Measurements from ENCODE around the gene OPCML. TPM values are rescaled to one million over a fixed set of nuclear protein-coding genes. Genes with fewer than 3 reads are reported as not detected.

OPCML gene
- total and polyA plus RNA-seq, 2 of the 13 experiments (the other 11 are each of a cell fraction or from before 2014, with no cell fraction given) = not detected

DNA sequence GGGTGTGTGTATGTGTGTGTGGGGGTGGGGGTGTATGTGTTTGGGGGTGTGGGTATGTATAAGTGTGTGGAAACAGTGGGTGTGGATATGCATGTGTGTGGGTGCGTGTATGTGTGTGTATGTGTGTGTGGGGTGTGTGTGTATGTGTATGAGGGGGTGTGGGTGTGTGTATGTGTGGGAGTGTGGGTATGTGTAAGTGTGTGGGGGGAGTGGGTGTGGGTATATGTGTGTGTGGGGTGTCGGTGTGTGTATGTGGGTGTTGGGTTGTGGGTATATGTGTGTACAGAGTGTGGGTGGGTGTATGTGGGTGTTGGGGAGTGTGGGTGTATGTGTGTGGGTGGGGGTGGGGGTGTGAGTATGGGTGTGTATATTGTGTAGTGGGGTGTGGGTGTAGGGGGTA, 206.0 kb downstream of the OPCML start:
- in situ Hi-C loops (cut with HindIII; ENCODE audit: extremely low pct_ligation_motif_present, low pct_unique_long_range_greater_than_20kb) (no loop called here), intact Hi-C loops (cut with micrococcal nuclease; ENCODE audit: unreplicated experiment) (no loop called here)
- Histone ChIP-seq H3K36me3 (replicated peaks in 1 of 2; ENCODE audit: control insufficient read depth in 1 of 2, insufficient read depth in 2 of 2, low read length in 2 of 2) (no peaks in the 10 kb centered on the region), H3K27me3 (ENCODE audit: control insufficient read depth in 1 of 2, insufficient read depth in 2 of 2, low read length in 2 of 2) (no peaks in the 10 kb centered on the region), H3K9ac (ENCODE audit: insufficient read depth, low read depth, low read length) (no peak overlapping the region), H3K4me1 (ENCODE audit: insufficient read depth, low read length) (no peaks in the 10 kb centered on the region), H3K4me2 (ENCODE audit: low read depth, low read length) (no peak overlapping the region), H4K20me1 (ENCODE audit: insufficient read depth, low read length) (no peaks in the 10 kb centered on the region), H3K79me2 (ENCODE audit: insufficient read depth, low read length) (no peaks in the 10 kb centered on the region), H3K27ac (ENCODE audit: extremely low read length, insufficient read depth, low read length) (no peak overlapping the region), H2AFZ (ENCODE audit: low read length) (no peak overlapping the region), H3K4me3 (replicated peaks in 1 of 3; ENCODE audit: insufficient read depth in 1 of 3, low read depth in 2 of 3, low read length in 3 of 3) (no peak overlapping the region), H3K9me3 (ENCODE audit: low read length) (no peaks in the 10 kb centered on the region)
- ATAC-seq (no peak), DNase-seq (ENCODE audit: low spot score) (no peak), FAIRE-seq (no peak)
- BruUV-seq (replicated peaks) = no TSS peak
- POLR2A ChIA-PET = no interaction called here
- CTCF ChIA-PET (ENCODE audit: low intra/inter-chr PET ratio, low total read pairs) = no interaction called here
- 26% methylated on average over 2 of the region's 2 CpGs for WGBS (ENCODE audit: low lambda C conversion rate)
- TF ChIP-seq RFXANK (CRISPR knock-in tag; IDR thresholded peaks at IDR 0.05) = no peak
- no peak for TF ChIP-seq ZNF841 (CRISPR knock-in tag; IDR thresholded peaks at IDR 0.05; ENCODE audit: borderline replicate concordance)
- TF ChIP-seq AKAP8 (CRISPR knock-in tag; IDR thresholded peaks at IDR 0.05) = no peak
- TF ChIP-seq ZNF737 (CRISPR knock-in tag; IDR thresholded peaks at IDR 0.05; ENCODE audit: borderline replicate concordance) = no peak
- TF ChIP-seq, protein P1, sequence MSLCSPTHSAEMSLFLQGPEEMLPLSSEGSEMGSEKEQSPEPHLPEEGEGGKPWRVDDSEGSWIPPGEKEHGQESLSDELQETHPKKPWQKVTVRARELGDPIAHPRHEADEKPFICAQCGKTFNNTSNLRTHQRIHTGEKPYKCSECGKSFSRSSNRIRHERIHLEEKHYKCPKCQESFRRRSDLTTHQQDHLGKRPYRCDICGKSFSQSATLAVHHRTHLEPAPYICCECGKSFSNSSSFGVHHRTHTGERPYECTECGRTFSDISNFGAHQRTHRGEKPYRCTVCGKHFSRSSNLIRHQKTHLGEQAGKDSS (CRISPR knock-in tag; IDR thresholded peaks at IDR 0.05; ENCODE audit: borderline replicate concordance, low read depth) = no peak
- no peak for TF ChIP-seq THRA (CRISPR knock-in tag; IDR thresholded peaks at IDR 0.05; ENCODE audit: borderline replicate concordance)
- TF ChIP-seq CEBPB (IDR thresholded peaks at IDR 0.05; ENCODE audit: borderline replicate concordance, low read depth, low read length) = no peak
- TF ChIP-seq ZNF530 (CRISPR knock-in tag; IDR thresholded peaks at IDR 0.05; ENCODE audit: low read depth) = no peak
- no peak for TF ChIP-seq AGO2 (optimal IDR thresholded peaks at IDR 0.05; ENCODE audit: low read depth, low read length)
- TF ChIP-seq HDAC6 (IDR thresholded peaks at IDR 0.05; ENCODE audit: low read depth, low read length) = no peak
- TF ChIP-seq, protein P2, sequence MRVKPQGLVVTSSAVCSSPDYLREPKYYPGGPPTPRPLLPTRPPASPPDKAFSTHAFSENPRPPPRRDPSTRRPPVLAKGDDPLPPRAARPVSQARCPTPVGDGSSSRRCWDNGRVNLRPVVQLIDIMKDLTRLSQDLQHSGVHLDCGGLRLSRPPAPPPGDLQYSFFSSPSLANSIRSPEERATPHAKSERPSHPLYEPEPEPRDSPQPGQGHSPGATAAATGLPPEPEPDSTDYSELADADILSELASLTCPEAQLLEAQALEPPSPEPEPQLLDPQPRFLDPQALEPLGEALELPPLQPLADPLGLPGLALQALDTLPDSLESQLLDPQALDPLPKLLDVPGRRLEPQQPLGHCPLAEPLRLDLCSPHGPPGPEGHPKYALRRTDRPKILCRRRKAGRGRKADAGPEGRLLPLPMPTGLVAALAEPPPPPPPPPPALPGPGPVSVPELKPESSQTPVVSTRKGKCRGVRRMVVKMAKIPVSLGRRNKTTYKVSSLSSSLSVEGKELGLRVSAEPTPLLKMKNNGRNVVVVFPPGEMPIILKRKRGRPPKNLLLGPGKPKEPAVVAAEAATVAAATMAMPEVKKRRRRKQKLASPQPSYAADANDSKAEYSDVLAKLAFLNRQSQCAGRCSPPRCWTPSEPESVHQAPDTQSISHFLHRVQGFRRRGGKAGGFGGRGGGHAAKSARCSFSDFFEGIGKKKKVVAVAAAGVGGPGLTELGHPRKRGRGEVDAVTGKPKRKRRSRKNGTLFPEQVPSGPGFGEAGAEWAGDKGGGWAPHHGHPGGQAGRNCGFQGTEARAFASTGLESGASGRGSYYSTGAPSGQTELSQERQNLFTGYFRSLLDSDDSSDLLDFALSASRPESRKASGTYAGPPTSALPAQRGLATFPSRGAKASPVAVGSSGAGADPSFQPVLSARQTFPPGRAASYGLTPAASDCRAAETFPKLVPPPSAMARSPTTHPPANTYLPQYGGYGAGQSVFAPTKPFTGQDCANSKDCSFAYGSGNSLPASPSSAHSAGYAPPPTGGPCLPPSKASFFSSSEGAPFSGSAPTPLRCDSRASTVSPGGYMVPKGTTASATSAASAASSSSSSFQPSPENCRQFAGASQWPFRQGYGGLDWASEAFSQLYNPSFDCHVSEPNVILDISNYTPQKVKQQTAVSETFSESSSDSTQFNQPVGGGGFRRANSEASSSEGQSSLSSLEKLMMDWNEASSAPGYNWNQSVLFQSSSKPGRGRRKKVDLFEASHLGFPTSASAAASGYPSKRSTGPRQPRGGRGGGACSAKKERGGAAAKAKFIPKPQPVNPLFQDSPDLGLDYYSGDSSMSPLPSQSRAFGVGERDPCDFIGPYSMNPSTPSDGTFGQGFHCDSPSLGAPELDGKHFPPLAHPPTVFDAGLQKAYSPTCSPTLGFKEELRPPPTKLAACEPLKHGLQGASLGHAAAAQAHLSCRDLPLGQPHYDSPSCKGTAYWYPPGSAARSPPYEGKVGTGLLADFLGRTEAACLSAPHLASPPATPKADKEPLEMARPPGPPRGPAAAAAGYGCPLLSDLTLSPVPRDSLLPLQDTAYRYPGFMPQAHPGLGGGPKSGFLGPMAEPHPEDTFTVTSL (CRISPR knock-in tag; IDR thresholded peaks at IDR 0.05; ENCODE audit: borderline replicate concordance) = no peak
- TF ChIP-seq MED8 (CRISPR knock-in tag; IDR thresholded peaks at IDR 0.05; ENCODE audit: insufficient replicate concordance) = no peak
- TF ChIP-seq, protein P3, sequence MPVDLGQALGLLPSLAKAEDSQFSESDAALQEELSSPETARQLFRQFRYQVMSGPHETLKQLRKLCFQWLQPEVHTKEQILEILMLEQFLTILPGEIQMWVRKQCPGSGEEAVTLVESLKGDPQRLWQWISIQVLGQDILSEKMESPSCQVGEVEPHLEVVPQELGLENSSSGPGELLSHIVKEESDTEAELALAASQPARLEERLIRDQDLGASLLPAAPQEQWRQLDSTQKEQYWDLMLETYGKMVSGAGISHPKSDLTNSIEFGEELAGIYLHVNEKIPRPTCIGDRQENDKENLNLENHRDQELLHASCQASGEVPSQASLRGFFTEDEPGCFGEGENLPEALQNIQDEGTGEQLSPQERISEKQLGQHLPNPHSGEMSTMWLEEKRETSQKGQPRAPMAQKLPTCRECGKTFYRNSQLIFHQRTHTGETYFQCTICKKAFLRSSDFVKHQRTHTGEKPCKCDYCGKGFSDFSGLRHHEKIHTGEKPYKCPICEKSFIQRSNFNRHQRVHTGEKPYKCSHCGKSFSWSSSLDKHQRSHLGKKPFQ (CRISPR knock-in tag; IDR thresholded peaks at IDR 0.05; ENCODE audit: insufficient replicate concordance) = no peak
- TF ChIP-seq MNT (IDR thresholded peaks at IDR 0.05) = no peak

All from HepG2 (cell line).